Stimulated activated CD4-positive, alpha-beta T cell treated with anti-CD3 and anti-CD28 coated beads, Interleukin-4, amount 100 ng/mL, for 1 hour (primary cell): Measurements from ENCODE around the gene PDE6H.

Experiments
- DNase-seq: peaks from one replicate; pipeline ENCODE4 v3.0.0-alpha.2; 2020

PDE6H gene

GRCh38 chr12:14952299-14952921 lies 20.4 kb upstream of the PDE6H start:
- no peak for DNase-seq

- DNase-seq, result no peak
Measured at GRCh38 chr12:14953752-14954151, 19.1 kb upstream of the PDE6H start.

GRCh38 chr12:14954269-14954668 lies 18.6 kb upstream of the PDE6H start:
- no peak for DNase-seq

- peak; percentile 44 for DNase-seq
Measured at GRCh38 chr12:14956024-14956891, 16.6 kb upstream of the PDE6H start.

GRCh38 chr12:14956905-14957304 lies 15.9 kb upstream of the PDE6H start:
- DNase-seq, result no peak

GRCh38 chr12:14957551-14958168 lies 15.2 kb upstream of the PDE6H start:
- DNase-seq, result no peak

- no peak for DNase-seq
Measured at GRCh38 chr12:14958361-14959125, 14.3 kb upstream of the PDE6H start.

- DNase-seq, result no peak
Measured at GRCh38 chr12:14959126-14959440, 13.8 kb upstream of the PDE6H start.

- no peak for DNase-seq
Measured at GRCh38 chr12:14959463-14959862, 13.4 kb upstream of the PDE6H start.

- no peak for DNase-seq
Measured at GRCh38 chr12:14959916-14960496, 12.8 kb upstream of the PDE6H start.

- no peak for DNase-seq
Measured at GRCh38 chr12:14960548-14961465, 12.0 kb upstream of the PDE6H start.

- DNase-seq, result peak; percentile 56
Measured at GRCh38 chr12:14961466-14962152, 11.2 kb upstream of the PDE6H start, which contains the start of gene ARHGDIB. Gene ARHGDIB, minus strand, starts transcription at chr12:14961601. Its CDS starts 10,889 bp downstream, at chr12:14950712.

GRCh38 chr12:14962153-14962539 lies 10.7 kb upstream of the PDE6H start:
- DNase-seq, result no peak

GRCh38 chr12:14962797-14963196 lies 10.0 kb upstream of the PDE6H start:
- no peak for DNase-seq

- DNase-seq, result no peak
Measured at GRCh38 chr12:14963520-14963919, 9.3 kb upstream of the PDE6H start.

GRCh38 chr12:14964406-14964805 lies 8.4 kb upstream of the PDE6H start:
- DNase-seq, result no peak

GRCh38 chr12:14965221-14965620 lies 7.6 kb upstream of the PDE6H start:
- no peak for DNase-seq

- no peak for DNase-seq
Measured at GRCh38 chr12:14968478-14968877, 4.4 kb upstream of the PDE6H start.

GRCh38 chr12:14970473-14970872 lies 2.4 kb upstream of the PDE6H start:
- DNase-seq, result no peak

GRCh38 chr12:14974633-14975032 lies 1.8 kb downstream of the PDE6H start:
- DNase-seq, result no peak

GRCh38 chr12:14975457-14975856 lies 2.6 kb downstream of the PDE6H start:
- no peak for DNase-seq
